Mononuclear cell (primary cell): ENCODE data around the gene GABARAPL2. TPM values are rescaled to one million over a fixed set of nuclear protein-coding genes. Genes with fewer than 3 reads are reported as not detected.
A peak's percentile ranks its signal among the peaks of the same experiment; 100 is the strongest.
"Not testable (repeated sequence)": the region's sequence is repeated elsewhere in the genome, so short reads cannot be mapped to it uniquely, and the experiment has no call there.

Source experiments
- H3K27me3 ChIP-seq: 2 replicates; pipeline ENCODE4 v1.6.0; 2011; ENCODE audit warnings: low read length, control low read depth; ENCODE audit not compliant: insufficient read depth
- H3K4me1 ChIP-seq: 2 replicates; pipeline ENCODE4 v1.5.1; 2011; ENCODE audit warnings: mild to moderate bottlenecking, low read length, control low read depth; ENCODE audit not compliant: insufficient read depth
- H3K4me3 ChIP-seq: 2 replicates; pipeline ENCODE4 v1.5.1; 2011; ENCODE audit warnings: mild to moderate bottlenecking, low read length, moderate library complexity
- H3K9me3 ChIP-seq: 2 replicates; pipeline ENCODE4 v1.5.1; 2011; ENCODE audit warnings: low read depth, mild to moderate bottlenecking, control low read depth, low read length
- total RNA-seq: library from RNA; depleted of rRNA; stranded (reverse); fragments of >200 nt; gene quantifications from one replicate; pipeline ENCODE4 v1.2.3, GENCODE V29; 2012

GABARAPL2 gene
- total RNA-seq: 45.1 TPM

- no peaks in the 10 kb centered on the region for H3K9me3 ChIP-seq
- peaks cover 57% of the 10 kb centered on the region for H3K4me1 ChIP-seq
- H3K4me3 ChIP-seq: peak within 1 kb of the TSS; percentile 92
- H3K27me3 ChIP-seq: peaks cover 3% of the 10 kb centered on the region
Measured at GRCh38 chr16:75566040-75566757, at the start of gene GABARAPL2. GABARAPL2 (plus strand) TSS chr16:75566379; CDS start chr16:75566487, 108 bp downstream.

- no peaks in the 10 kb centered on the region for H3K9me3 ChIP-seq
- H3K27me3 ChIP-seq: no peaks in the 10 kb centered on the region
- H3K4me3 ChIP-seq: no peak overlapping the region
- H3K4me1 ChIP-seq: peaks cover 12% of the 10 kb centered on the region
Measured at GRCh38 chr16:75519175-75519574, 47.0 kb upstream of the GABARAPL2 start.

GRCh38 chr16:75526032-75526790 lies 40.0 kb upstream of the GABARAPL2 start:
- Histone ChIP-seq H3K27me3 (no peaks in the 10 kb centered on the region), H3K4me1 (no peaks in the 10 kb centered on the region), H3K4me3 (no peak overlapping the region), H3K9me3 (no peaks in the 10 kb centered on the region)

- H3K4me3 ChIP-seq: no peak overlapping the region
- no peaks in the 10 kb centered on the region for H3K9me3 ChIP-seq
- no peaks in the 10 kb centered on the region for H3K4me1 ChIP-seq
- no peaks in the 10 kb centered on the region for H3K27me3 ChIP-seq
Measured at GRCh38 chr16:75527825-75528299, 38.3 kb upstream of the GABARAPL2 start.

GRCh38 chr16:75529056-75529905 lies 36.9 kb upstream of the GABARAPL2 start:
- no peaks in the 10 kb centered on the region for H3K9me3 ChIP-seq
- H3K4me3 ChIP-seq: no peak overlapping the region
- H3K27me3 ChIP-seq: no peaks in the 10 kb centered on the region
- no peaks in the 10 kb centered on the region for H3K4me1 ChIP-seq

GRCh38 chr16:75529959-75530358 lies 36.2 kb upstream of the GABARAPL2 start:
- Histone ChIP-seq H3K4me3 (no peak overlapping the region), H3K4me1 (no peaks in the 10 kb centered on the region), H3K27me3 (no peaks in the 10 kb centered on the region), H3K9me3 (no peaks in the 10 kb centered on the region)

- H3K4me3 ChIP-seq: no peak overlapping the region
- H3K9me3 ChIP-seq: no peaks in the 10 kb centered on the region
- H3K4me1 ChIP-seq: no peaks in the 10 kb centered on the region
- H3K27me3 ChIP-seq: no peaks in the 10 kb centered on the region
Measured at GRCh38 chr16:75532142-75532765, 33.9 kb upstream of the GABARAPL2 start.

- Histone ChIP-seq H3K4me3 (no peak overlapping the region), H3K27me3 (no peaks in the 10 kb centered on the region), H3K4me1 (no peaks in the 10 kb centered on the region), H3K9me3 (no peaks in the 10 kb centered on the region)
Measured at GRCh38 chr16:75532791-75533190, 33.4 kb upstream of the GABARAPL2 start.

- no peak overlapping the region for H3K4me3 ChIP-seq
- H3K9me3 ChIP-seq: no peaks in the 10 kb centered on the region
- H3K27me3 ChIP-seq: no peaks in the 10 kb centered on the region
- no peaks in the 10 kb centered on the region for H3K4me1 ChIP-seq
Measured at GRCh38 chr16:75534560-75535205, 31.5 kb upstream of the GABARAPL2 start.

GRCh38 chr16:75535211-75535843 lies 30.9 kb upstream of the GABARAPL2 start:
- H3K4me1 ChIP-seq: no peaks in the 10 kb centered on the region
- no peaks in the 10 kb centered on the region for H3K27me3 ChIP-seq
- H3K9me3 ChIP-seq: no peaks in the 10 kb centered on the region
- H3K4me3 ChIP-seq: no peak overlapping the region

- H3K9me3 ChIP-seq: no peaks in the 10 kb centered on the region
- no peaks in the 10 kb centered on the region for H3K4me1 ChIP-seq
- no peaks in the 10 kb centered on the region for H3K27me3 ChIP-seq
- no peak within 1 kb of the TSS for H3K4me3 ChIP-seq
Measured at GRCh38 chr16:75535901-75536300, 30.3 kb upstream of the GABARAPL2 start, which contains the start of gene CHST5. CHST5 (minus strand) TSS chr16:75536108; CDS start chr16:75530384, 5,724 bp downstream.

- Histone ChIP-seq H3K4me3 (no peak overlapping the region), H3K27me3 (no peaks in the 10 kb centered on the region), H3K9me3 (no peaks in the 10 kb centered on the region), H3K4me1 (no peaks in the 10 kb centered on the region)
Measured at GRCh38 chr16:75537776-75538175, 28.4 kb upstream of the GABARAPL2 start.

- not testable (repeated sequence) for H3K9me3 ChIP-seq, H3K27me3 ChIP-seq, H3K4me1 ChIP-seq, H3K4me3 ChIP-seq
Measured at GRCh38 chr16:75538882-75539565, 27.2 kb upstream of the GABARAPL2 start.
